Measurements from ENCODE around the gene MAGED1. TPM values are rescaled to one million over a fixed set of nuclear protein-coding genes. Genes with fewer than 3 reads are reported as not detected.
"Not testable (repeated sequence)": the region's sequence is repeated elsewhere in the genome, so short reads cannot be mapped to it uniquely, and the experiment has no call there.

Gene MAGED1
- polyA plus RNA-seq, 1 of the 3 experiments (the other 2 are of a cell fraction) = 184 TPM

- ChIA-PET POLR2A (interaction anchor here (1.1 kb wide), 1 partner anchor 29 kb away, joined by 3 read pairs; no protein-coding TSS in a partner anchor), CTCF (interaction anchor here (0.9 kb wide), 1 partner anchor 8 kb away, joined by 3 read pairs; the partner anchor contains the start of gene MAGED1)
- Histone ChIP-seq H3K9me2 (no peaks in the 10 kb centered on the region), H3K27ac (ENCODE audit: low read depth in 2 of 2, low read length in 1 of 2) (no peak overlapping the region), H3K79me2 (ENCODE audit: insufficient read depth) (0 out of 2 replicates have a peak, but pooled peaks cover 7% of the 10 kb centered on the region), H3K9ac (no peak overlapping the region), H3K27me3 (ENCODE audit: insufficient read depth) (peaks cover 2% of the 10 kb centered on the region; the same call in 1 of the 2 replicates), H3K4me2 (no peak overlapping the region), H3K4me1 (ENCODE audit: control insufficient read depth in 1 of 2, insufficient read depth in 2 of 2, low read depth in 1 of 2, low read length in 1 of 2) (peaks cover 0 to 4% of the 10 kb centered on the region in 2 experiments; a peak in 1 of 4 replicates), H3K9me3 (no peaks in the 10 kb centered on the region), H3K36me3 (replicated peaks in 1 of 2; ENCODE audit: control insufficient read depth in 1 of 2, insufficient read depth in 2 of 2, low read length in 1 of 2) (peaks cover 40 to 43% of the 10 kb centered on the region in 2 experiments), H4K20me1 (ENCODE audit: insufficient read depth) (peaks cover 28% of the 10 kb centered on the region), H3F3A (replicated peaks; ENCODE audit: insufficient read depth) (peaks cover 20% of the 10 kb centered on the region), H2AFZ (ENCODE audit: low read depth) (no peak overlapping the region), H3K4me3 (ENCODE audit: low read depth in 2 of 2, low read length in 1 of 2) (no peak overlapping the region)
- DNase-seq = no peak
- TF ChIP-seq MEF2A (IDR thresholded peaks at IDR 0.05; ENCODE audit: borderline replicate concordance, low read depth) = no peak
- TF ChIP-seq SMC3 (IDR thresholded peaks at IDR 0.05; ENCODE audit: low read depth, low read length) = no peak
- no peak for TF ChIP-seq RCOR1 (IDR thresholded peaks at IDR 0.05; ENCODE audit: low read length)
- 0 out of 2 replicates have a peak, but pooled peaks have one; percentile 18 for TF ChIP-seq POLR2AphosphoS5 (IDR thresholded peaks at IDR 0.05; ENCODE audit: low read depth, low read length)
- no peak for TF ChIP-seq CTCF (IDR thresholded peaks at IDR 0.05)
- no peak for TF ChIP-seq EZH2phosphoT487 (IDR thresholded peaks at IDR 0.05; ENCODE audit: borderline replicate concordance, low read depth)
- no peak for TF ChIP-seq MXI1 (IDR thresholded peaks at IDR 0.05; ENCODE audit: low read depth, low read length)
- TF ChIP-seq JUND (IDR thresholded peaks at IDR 0.05) = no peak
- 80% methylated on average over 5 of the region's 5 CpGs for WGBS (ENCODE audit: low lambda C conversion rate)
These were observed 9.2 kb downstream of the MAGED1 start for GRCh38 chrX:51902510-51903050.

DNA sequence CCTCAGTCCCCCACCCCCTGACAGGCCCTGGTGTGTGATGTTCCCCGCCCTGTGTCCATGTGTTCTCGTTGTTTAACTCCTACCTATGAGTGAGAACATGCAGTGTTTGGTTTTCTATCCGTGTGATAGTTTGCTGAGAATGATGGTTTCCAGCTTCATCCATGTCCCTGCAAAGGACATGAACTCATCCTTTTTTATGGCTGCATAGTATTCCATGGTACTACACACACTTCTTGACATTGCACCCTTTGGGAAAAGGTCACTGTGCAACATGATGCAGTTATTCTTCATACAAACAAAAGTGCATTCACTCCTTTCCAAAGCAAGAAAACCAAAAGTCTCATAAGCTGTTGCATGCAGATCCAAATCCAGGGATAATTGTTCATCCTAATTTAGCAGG is 11.7 kb downstream of the MAGED1 start:
- H3K9ac ChIP-seq; H3K9me3 ChIP-seq; H3K4me1 ChIP-seq (ENCODE audit: control insufficient read depth in 1 of 2, insufficient read depth in 2 of 2, low read depth in 1 of 2, low read length in 1 of 2); H3K4me3 ChIP-seq (ENCODE audit: low read depth in 2 of 2, low read length in 1 of 2); H3K27me3 ChIP-seq (ENCODE audit: insufficient read depth); H3K4me2 ChIP-seq; POLR2A ChIA-PET; H3K27ac ChIP-seq (ENCODE audit: low read depth in 2 of 2, low read length in 1 of 2); CTCF ChIA-PET; H2AFZ ChIP-seq (ENCODE audit: low read depth); H3K79me2 ChIP-seq (ENCODE audit: insufficient read depth); H3K9me2 ChIP-seq; DNase-seq: not testable (repeated sequence)
- H3F3A ChIP-seq (replicated peaks; ENCODE audit: insufficient read depth) = peaks cover 16% of the 10 kb centered on the region
- peaks cover 14% of the 10 kb centered on the region for H4K20me1 ChIP-seq (ENCODE audit: insufficient read depth)
- WGBS (ENCODE audit: low lambda C conversion rate) = 56% methylated on average over 3 of the region's 3 CpGs
- peaks cover 16 to 28% of the 10 kb centered on the region in 2 experiments for H3K36me3 ChIP-seq (replicated peaks in 1 of 2; ENCODE audit: control insufficient read depth in 1 of 2, insufficient read depth in 2 of 2, low read length in 1 of 2)

DNA sequence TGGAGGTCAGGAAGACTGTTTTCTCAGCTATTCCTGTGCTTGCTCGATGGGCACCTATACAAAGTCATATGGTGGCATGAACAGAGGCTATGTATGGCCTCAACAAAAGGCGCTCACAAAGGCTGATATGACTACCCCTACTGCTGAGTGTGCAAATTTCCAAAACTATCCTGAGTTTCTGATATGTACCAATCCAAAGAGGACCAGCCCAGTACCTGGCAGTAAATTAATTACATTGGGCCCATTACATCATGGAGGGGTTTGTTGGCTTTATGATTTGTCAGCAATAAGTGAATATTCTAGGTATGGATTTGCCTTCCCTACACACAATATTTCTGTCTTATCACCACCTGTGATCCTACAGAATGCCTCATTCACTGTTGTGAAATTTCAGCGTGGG is 12.3 kb downstream of the MAGED1 start:
- Histone ChIP-seq H3K4me2 (no peak overlapping the region), H2AFZ (ENCODE audit: low read depth) (no peak overlapping the region), H4K20me1 (ENCODE audit: insufficient read depth) (peaks cover 11% of the 10 kb centered on the region), H3K36me3 (replicated peaks in 1 of 2; ENCODE audit: control insufficient read depth in 1 of 2, insufficient read depth in 2 of 2, low read length in 1 of 2) (peaks cover 11 to 23% of the 10 kb centered on the region in 2 experiments), H3K4me3 (ENCODE audit: low read depth in 2 of 2, low read length in 1 of 2) (no peak overlapping the region), H3K27me3 (ENCODE audit: insufficient read depth) (peaks cover 4% of the 10 kb centered on the region; the same call in 1 of the 2 replicates), H3K79me2 (ENCODE audit: insufficient read depth) (no peaks in the 10 kb centered on the region), H3K9me3 (no peaks in the 10 kb centered on the region), H3K9me2 (no peaks in the 10 kb centered on the region), H3K27ac (ENCODE audit: low read depth in 2 of 2, low read length in 1 of 2) (no peak overlapping the region), H3F3A (replicated peaks; ENCODE audit: insufficient read depth) (peaks cover 13% of the 10 kb centered on the region), H3K9ac (no peak overlapping the region), H3K4me1 (ENCODE audit: control insufficient read depth in 1 of 2, insufficient read depth in 2 of 2, low read depth in 1 of 2, low read length in 1 of 2) (no peaks in the 10 kb centered on the region)
- POLR2A ChIA-PET = no interaction called here
- CTCF ChIA-PET = no interaction called here
- 40% methylated on average over 3 of the region's 3 CpGs for WGBS (ENCODE audit: low lambda C conversion rate)
- no peak for DNase-seq
- TF ChIP-seq SIN3A (IDR thresholded peaks at IDR 0.05; ENCODE audit: borderline replicate concordance, low read depth, low read length) (no peak), EZH2phosphoT487 (IDR thresholded peaks at IDR 0.05; ENCODE audit: borderline replicate concordance, low read depth) (no peak), SMC3 (IDR thresholded peaks at IDR 0.05; ENCODE audit: low read depth, low read length) (no peak), GATA2 (CRISPR knock-in tag; IDR thresholded peaks at IDR 0.05) (no peak), TAF1 (IDR thresholded peaks at IDR 0.05; ENCODE audit: borderline replicate concordance, low read depth, low read length) (no peak), RCOR1 (IDR thresholded peaks at IDR 0.05; ENCODE audit: low read length) (no peak), MXI1 (IDR thresholded peaks at IDR 0.05; ENCODE audit: low read depth, low read length) (no peak), TEAD4 (IDR thresholded peaks at IDR 0.05; ENCODE audit: borderline replicate concordance, insufficient read depth) (no peak), USF2 (IDR thresholded peaks at IDR 0.05; ENCODE audit: borderline replicate concordance, low read depth, low read length) (no peak)
- TF ChIP-seq, protein P1, sequence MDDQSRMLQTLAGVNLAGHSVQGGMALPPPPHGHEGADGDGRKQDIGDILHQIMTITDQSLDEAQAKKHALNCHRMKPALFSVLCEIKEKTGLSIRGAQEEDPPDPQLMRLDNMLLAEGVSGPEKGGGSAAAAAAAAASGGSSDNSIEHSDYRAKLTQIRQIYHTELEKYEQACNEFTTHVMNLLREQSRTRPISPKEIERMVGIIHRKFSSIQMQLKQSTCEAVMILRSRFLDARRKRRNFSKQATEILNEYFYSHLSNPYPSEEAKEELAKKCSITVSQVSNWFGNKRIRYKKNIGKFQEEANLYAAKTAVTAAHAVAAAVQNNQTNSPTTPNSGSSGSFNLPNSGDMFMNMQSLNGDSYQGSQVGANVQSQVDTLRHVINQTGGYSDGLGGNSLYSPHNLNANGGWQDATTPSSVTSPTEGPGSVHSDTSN (IDR thresholded peaks at IDR 0.05) = no peak
- TF ChIP-seq, protein P2, sequence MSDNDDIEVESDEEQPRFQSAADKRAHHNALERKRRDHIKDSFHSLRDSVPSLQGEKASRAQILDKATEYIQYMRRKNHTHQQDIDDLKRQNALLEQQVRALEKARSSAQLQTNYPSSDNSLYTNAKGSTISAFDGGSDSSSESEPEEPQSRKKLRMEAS (IDR thresholded peaks at IDR 0.05; ENCODE audit: low read depth) = no peak

Measured in SK-N-SH (cell line).